ENCODE data around the gene UCK1.

The UCK1 gene

GRCh38 chr9:131499254-131499767 is 31.8 kb downstream of the UCK1 start:
- in situ Hi-C loops (cut with MboI; ENCODE audit: low sequenced_read_pairs): no loop called here

- in situ Hi-C loops (cut with MboI; ENCODE audit: low sequenced_read_pairs): no loop called here
Measured at GRCh38 chr9:131496844-131497405, 34.1 kb downstream of the UCK1 start.

- in situ Hi-C loops (cut with MboI; ENCODE audit: low sequenced_read_pairs): no loop called here
Measured at GRCh38 chr9:131495785-131496184, 35.3 kb downstream of the UCK1 start.

GRCh38 chr9:131494296-131494870 is 36.7 kb downstream of the UCK1 start:
- in situ Hi-C loops (cut with MboI; ENCODE audit: low sequenced_read_pairs): no loop called here

- in situ Hi-C loops (cut with MboI; ENCODE audit: low sequenced_read_pairs): no loop called here
Measured at GRCh38 chr9:131492070-131492469, 39.0 kb downstream of the UCK1 start.

- in situ Hi-C loops (cut with MboI; ENCODE audit: low sequenced_read_pairs): no loop called here
Measured at GRCh38 chr9:131491001-131491710, 39.9 kb downstream of the UCK1 start.

GRCh38 chr9:131490514-131490913 is 40.5 kb downstream of the UCK1 start:
- in situ Hi-C loops (cut with MboI; ENCODE audit: low sequenced_read_pairs): no loop called here

GRCh38 chr9:131487621-131488031 is 43.4 kb downstream of the UCK1 start:
- in situ Hi-C loops (cut with MboI; ENCODE audit: low sequenced_read_pairs): no loop called here

GRCh38 chr9:131487001-131487400 is 44.1 kb downstream of the UCK1 start:
- in situ Hi-C loops (cut with MboI; ENCODE audit: low sequenced_read_pairs): no loop called here

GRCh38 chr9:131485728-131486422 is 45.2 kb downstream of the UCK1 start:
- in situ Hi-C loops (cut with MboI; ENCODE audit: low sequenced_read_pairs): no loop called here

GRCh38 chr9:131485206-131485605 is 45.9 kb downstream of the UCK1 start:
- in situ Hi-C loops (cut with MboI; ENCODE audit: low sequenced_read_pairs): no loop called here

- in situ Hi-C loops (cut with MboI; ENCODE audit: low sequenced_read_pairs): no loop called here
Measured at GRCh38 chr9:131484560-131485185, 46.4 kb downstream of the UCK1 start.

- in situ Hi-C loops (cut with MboI; ENCODE audit: low sequenced_read_pairs): no loop called here
Measured at GRCh38 chr9:131484051-131484445, 47.0 kb downstream of the UCK1 start.

GRCh38 chr9:131483319-131484050 is 47.6 kb downstream of the UCK1 start:
- in situ Hi-C loops (cut with MboI; ENCODE audit: low sequenced_read_pairs): no loop called here

GRCh38 chr9:131482343-131483006 is 48.6 kb downstream of the UCK1 start:
- in situ Hi-C loops (cut with MboI; ENCODE audit: low sequenced_read_pairs): no loop called here

- in situ Hi-C loops (cut with MboI; ENCODE audit: low sequenced_read_pairs): no loop called here
Measured at GRCh38 chr9:131481441-131482342, 49.4 kb downstream of the UCK1 start.

GRCh38 chr9:131480258-131480657 is 50.8 kb downstream of the UCK1 start:
- in situ Hi-C loops (cut with MboI; ENCODE audit: low sequenced_read_pairs): no loop called here

- in situ Hi-C loops (cut with MboI; ENCODE audit: low sequenced_read_pairs): no loop called here
Measured at GRCh38 chr9:131478911-131479310, 52.2 kb downstream of the UCK1 start.

- in situ Hi-C loops (cut with MboI; ENCODE audit: low sequenced_read_pairs): no loop called here
Measured at GRCh38 chr9:131478421-131478868, 52.6 kb downstream of the UCK1 start.
